Upper lobe of left lung (tissue), 4 donors: ENCODE data around the gene SCN5A.

Experiments
- CTCF ChIP-seq, 6 experiments: fragments of 450-650 bp in 4 of 6; fragments of 200-600 bp in 2 of 6; sonication (generic) in 2 of 6; IDR thresholded peaks; one replicate each; pipeline ENCODE4 v1.5.1; 2016 to 2019; ENCODE audit warnings: antibody characterized with exemption in 6 of 6
- POLR2A ChIP-seq, 4 donors: fragments of 450-650 bp; IDR thresholded peaks; one replicate each; pipeline ENCODE4 v1.5.1; 2016 to 2017; ENCODE audit warnings: antibody characterized with exemption in 4 of 4, mild to moderate bottlenecking in 2 of 4
- POLR2AphosphoS5 ChIP-seq, 2 donors: sonication (generic); formaldehyde crosslinking; IDR thresholded peaks; one replicate each; pipeline ENCODE4 v1.5.1; 2017; ENCODE audit warnings: antibody characterized with exemption in 2 of 2

- peak; percentile 85 to 96 (median 89) for TF ChIP-seq CTCF (IDR thresholded peaks at IDR 0.05)
- no peak for TF ChIP-seq POLR2AphosphoS5 (IDR thresholded peaks at IDR 0.05)
- no peak for TF ChIP-seq POLR2A (IDR thresholded peaks at IDR 0.05)
These were observed 1.8 kb upstream of the SCN5A start for GRCh38 chr3:38651153-38651789.
